Neuron (in vitro differentiated cells): Measurements from ENCODE around the gene RPS6KA2.

ENCODE experiments used
- H2AFZ ChIP-seq: one replicate; pipeline ENCODE4 v1.6.1; 2013; ENCODE audit warnings: low read depth, mild to moderate bottlenecking, inconsistent platforms, low read length, moderate library complexity
- H3K27me3 ChIP-seq: one replicate; pipeline ENCODE4 v1.6.1; 2013; ENCODE audit warnings: low read length; ENCODE audit not compliant: insufficient read depth
- H3K36me3 ChIP-seq: one replicate; pipeline ENCODE4 v1.6.1; 2013; ENCODE audit warnings: low read length; ENCODE audit not compliant: insufficient read depth
- H3K4me1 ChIP-seq: one replicate; pipeline ENCODE4 v1.6.1; 2013; ENCODE audit warnings: low read length; ENCODE audit not compliant: insufficient read depth
- H3K4me3 ChIP-seq: 2 replicates; pipeline ENCODE4 v1.5.1; 2013; ENCODE audit warnings: mild to moderate bottlenecking, low read length, moderate library complexity
- H3K9me3 ChIP-seq: one replicate; pipeline ENCODE4 v1.6.1; 2013; ENCODE audit warnings: low read length

The RPS6KA2 gene

DNA sequence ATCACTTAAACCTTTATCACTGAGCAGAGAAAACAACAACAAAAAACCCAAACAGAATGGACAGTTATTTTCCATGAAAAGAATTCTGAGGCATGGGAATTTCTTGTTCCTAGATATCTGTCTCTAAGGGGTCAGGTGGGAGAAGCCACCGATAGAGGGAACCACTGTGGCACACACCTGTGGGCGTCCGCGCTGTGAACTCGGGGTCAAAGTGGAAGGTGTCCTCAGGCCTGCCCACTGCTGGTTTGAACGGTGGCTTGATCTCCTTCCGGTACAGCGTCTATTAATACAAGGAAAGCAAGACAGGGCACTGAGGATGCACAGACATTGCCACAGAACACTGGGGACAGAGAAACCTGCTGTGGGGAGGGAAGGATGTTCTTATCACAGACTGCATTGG is 167.8 kb downstream of the RPS6KA2 start:
- H3K4me1 ChIP-seq: no peaks in the 10 kb centered on the region
- H3K4me3 ChIP-seq: no peak overlapping the region
- peaks cover 13% of the 10 kb centered on the region for H3K9me3 ChIP-seq
- H3K36me3 ChIP-seq: peaks cover 41% of the 10 kb centered on the region
- H3K27me3 ChIP-seq: no peaks in the 10 kb centered on the region
- no peak overlapping the region for H2AFZ ChIP-seq

DNA sequence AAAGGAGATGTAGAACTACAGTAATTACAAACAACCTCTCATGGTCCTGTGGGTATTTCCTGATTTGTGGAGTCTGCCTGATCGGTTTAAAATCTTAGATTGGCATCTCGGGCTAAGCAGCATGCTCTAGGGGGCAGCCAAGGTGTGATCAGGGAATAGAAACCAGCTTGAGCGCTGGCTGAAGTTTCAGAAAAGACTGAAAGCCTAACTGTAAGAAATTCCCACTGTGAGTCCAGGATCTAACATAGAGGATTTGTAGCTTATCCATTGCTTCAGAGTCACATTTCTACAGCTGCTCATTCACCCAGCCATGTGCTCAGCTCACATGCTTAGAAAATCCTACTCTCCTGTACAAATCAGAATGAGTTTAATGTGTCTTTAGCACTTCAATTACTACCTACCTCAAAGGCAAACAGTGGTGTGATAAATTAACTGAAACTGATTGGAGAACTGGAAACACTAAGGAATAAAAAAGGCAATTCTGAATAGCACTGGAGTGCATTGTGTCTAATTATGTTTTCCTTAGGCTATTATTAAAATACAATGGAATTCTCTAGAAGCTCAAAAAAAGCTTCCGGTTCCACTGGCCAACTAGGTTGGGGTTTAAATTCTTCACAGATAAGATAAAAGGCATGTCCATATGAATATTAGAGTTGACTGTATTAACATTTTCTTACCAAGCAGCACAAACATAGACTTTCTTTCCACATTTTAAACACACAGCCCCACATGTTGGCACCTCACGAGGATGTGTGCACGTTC is 170.5 kb downstream of the RPS6KA2 start:
- Histone ChIP-seq H3K9me3 (peaks cover 13% of the 10 kb centered on the region), H3K4me1 (no peaks in the 10 kb centered on the region), H3K27me3 (no peaks in the 10 kb centered on the region), H2AFZ (no peak overlapping the region), H3K36me3 (peaks cover 26% of the 10 kb centered on the region), H3K4me3 (no peak overlapping the region)

DNA sequence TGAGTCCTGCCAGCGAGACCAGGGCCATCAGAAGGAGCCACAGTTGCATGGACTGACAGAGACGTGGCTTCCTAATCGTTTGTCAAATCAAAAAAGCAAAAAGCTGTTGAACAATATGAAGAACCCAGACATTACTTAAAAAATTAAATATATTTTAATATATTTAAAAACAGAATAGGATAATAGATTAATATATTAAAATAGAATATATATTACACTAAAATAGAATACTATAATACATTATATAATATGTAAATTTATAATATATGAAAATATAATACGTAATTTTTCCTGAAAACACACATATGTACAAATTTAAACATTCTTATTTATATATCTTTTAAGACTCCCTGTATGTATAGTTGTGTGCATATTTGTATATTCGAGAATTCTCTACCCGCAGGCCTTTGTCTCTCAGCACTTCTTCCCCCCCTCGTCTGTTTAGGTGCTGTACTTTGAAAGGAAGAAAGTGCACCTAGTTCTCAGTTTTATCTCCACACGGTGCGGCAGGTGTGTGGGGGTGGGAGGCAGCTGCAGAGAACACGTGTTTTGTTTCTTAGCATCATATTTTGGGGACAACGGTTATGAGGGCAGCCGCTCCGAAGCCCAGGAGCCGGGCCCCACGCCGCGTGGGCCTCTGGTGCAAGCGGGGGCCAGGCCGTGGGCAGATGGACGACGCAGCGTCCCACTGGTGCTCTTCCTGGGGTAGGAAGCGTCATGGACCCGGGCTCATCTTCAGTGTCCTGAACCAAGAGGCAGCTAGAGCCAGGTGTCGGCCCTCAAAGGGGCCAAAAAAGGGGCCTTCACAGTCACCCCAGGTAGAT is 172.1 kb downstream of the RPS6KA2 start:
- no peaks in the 10 kb centered on the region for H3K27me3 ChIP-seq
- no peaks in the 10 kb centered on the region for H3K4me1 ChIP-seq
- H3K36me3 ChIP-seq: peaks cover 34% of the 10 kb centered on the region
- H3K4me3 ChIP-seq: no peak overlapping the region
- no peak overlapping the region for H2AFZ ChIP-seq
- peaks cover 27% of the 10 kb centered on the region for H3K9me3 ChIP-seq

DNA sequence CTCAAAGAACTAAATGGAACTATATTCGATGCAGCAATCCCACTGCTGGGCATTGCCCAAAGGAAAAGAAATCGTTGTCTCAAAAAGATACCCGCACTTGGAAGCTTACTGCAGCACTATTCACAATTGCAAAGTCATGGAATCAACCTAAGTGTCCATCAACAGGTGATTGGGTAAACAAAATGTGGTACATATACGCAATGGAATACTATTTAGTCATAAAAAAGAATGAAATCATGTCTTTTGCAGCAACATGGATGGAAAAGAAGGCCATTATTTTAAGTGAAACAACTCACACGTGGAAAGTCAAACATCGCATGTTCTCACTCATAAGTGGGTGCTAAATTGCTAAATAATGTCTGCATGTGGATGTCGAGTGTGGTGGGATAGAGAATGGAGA is 173.4 kb downstream of the RPS6KA2 start:
- no peak overlapping the region for H2AFZ ChIP-seq
- peaks cover 36% of the 10 kb centered on the region for H3K36me3 ChIP-seq
- no peaks in the 10 kb centered on the region for H3K4me1 ChIP-seq
- peaks cover 28% of the 10 kb centered on the region for H3K9me3 ChIP-seq
- no peak overlapping the region for H3K4me3 ChIP-seq
- no peaks in the 10 kb centered on the region for H3K27me3 ChIP-seq

DNA sequence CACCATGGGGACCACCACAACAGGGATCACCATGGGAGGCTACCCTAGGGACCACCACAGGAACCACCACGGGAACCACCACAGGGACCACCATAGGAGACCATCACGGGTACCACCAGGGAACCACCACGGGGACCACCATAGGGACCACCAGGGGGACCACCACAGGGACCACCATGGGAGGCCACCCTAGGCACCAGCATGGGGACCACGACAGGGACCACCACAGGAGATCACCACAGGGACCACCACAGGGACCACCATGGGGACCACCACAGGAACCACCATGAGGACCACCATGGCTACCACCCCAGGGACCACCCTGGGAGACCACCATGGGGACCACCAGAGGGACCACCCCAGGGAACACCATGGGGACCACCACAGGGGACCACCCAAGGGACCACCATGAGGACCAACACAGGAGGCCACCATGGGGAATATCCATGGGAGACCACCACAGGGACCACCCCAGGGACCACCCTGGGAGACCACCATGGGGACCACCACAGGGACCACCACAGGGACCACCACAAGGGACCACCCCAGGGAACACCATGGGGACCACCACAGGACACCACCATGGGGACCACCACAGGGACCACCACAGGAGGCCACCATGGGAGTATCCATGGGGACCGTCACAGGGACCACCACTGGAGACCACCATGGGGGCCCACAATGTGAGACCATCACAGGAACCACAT is 176.7 kb downstream of the RPS6KA2 start:
- Histone ChIP-seq H3K9me3 (peaks cover 21% of the 10 kb centered on the region), H3K36me3 (peaks cover 43% of the 10 kb centered on the region), H2AFZ (no peak overlapping the region), H3K4me1 (no peaks in the 10 kb centered on the region), H3K4me3 (no peak overlapping the region), H3K27me3 (no peaks in the 10 kb centered on the region)

DNA sequence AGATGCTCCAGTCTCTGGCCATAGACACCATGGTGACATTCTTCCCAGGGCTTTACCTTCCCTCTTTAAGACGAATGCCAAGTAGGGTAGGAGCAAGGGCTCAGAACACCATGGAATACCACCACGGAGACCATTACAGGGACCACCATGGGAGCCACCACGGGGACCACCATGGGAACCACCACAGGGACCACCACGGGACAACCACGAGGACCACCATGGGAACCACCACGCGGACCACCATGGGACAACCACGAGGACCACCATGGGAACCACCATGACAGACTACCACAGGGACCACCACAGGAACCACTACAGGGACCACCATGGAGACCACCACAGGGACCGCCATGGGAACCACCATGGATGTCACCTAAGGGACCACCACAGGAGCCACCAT is 177.4 kb downstream of the RPS6KA2 start:
- Histone ChIP-seq H3K36me3 (peaks cover 44% of the 10 kb centered on the region), H3K9me3 (peaks cover 21% of the 10 kb centered on the region), H2AFZ (no peak overlapping the region), H3K27me3 (no peaks in the 10 kb centered on the region), H3K4me3 (no peak overlapping the region), H3K4me1 (no peaks in the 10 kb centered on the region)

DNA sequence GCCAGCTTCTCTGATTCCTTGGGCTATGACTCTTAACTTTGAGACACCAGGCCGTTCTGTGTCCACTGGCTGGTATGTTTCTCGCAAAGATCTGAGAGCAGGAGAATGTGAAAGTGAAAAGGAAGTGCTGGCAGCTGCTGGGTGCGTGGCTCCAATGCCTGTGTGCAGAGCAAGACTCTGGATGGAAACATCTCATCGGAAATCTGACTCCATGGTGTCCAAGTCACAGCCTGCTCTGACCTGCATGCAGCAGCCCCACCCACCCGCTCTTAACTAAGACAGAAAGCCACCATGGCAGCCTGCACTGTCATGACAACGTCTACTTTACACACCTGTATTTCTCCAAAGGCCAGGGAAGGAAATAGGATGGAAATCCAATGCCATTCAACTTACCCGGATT is 178.0 kb downstream of the RPS6KA2 start:
- Histone ChIP-seq H3K4me3 (no peak overlapping the region), H2AFZ (no peak overlapping the region), H3K36me3 (peaks cover 48% of the 10 kb centered on the region), H3K27me3 (no peaks in the 10 kb centered on the region), H3K9me3 (peaks cover 21% of the 10 kb centered on the region), H3K4me1 (no peaks in the 10 kb centered on the region)

DNA sequence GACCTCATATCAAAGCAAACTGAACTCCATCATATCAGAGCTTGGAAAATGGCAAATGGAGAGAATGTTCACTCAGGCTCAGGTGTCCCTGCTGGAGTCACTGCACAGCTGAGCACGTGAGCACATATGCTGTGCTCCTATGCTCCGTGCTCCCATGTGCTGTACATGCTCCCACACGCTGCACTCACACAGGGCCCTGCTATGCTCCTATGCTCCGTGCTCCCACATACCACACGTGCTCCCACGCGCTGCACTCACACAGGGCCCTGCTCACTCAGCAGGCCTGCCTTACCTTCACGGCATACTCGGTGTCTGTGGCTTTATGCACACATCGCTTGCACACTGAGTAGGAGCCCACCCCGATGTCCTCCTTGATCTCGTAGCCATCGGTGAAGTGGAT is 178.6 kb downstream of the RPS6KA2 start:
- no peak overlapping the region for H3K4me3 ChIP-seq
- H3K9me3 ChIP-seq: peaks cover 21% of the 10 kb centered on the region
- H3K27me3 ChIP-seq: no peaks in the 10 kb centered on the region
- no peaks in the 10 kb centered on the region for H3K4me1 ChIP-seq
- no peak overlapping the region for H2AFZ ChIP-seq
- H3K36me3 ChIP-seq: peaks cover 48% of the 10 kb centered on the region

DNA sequence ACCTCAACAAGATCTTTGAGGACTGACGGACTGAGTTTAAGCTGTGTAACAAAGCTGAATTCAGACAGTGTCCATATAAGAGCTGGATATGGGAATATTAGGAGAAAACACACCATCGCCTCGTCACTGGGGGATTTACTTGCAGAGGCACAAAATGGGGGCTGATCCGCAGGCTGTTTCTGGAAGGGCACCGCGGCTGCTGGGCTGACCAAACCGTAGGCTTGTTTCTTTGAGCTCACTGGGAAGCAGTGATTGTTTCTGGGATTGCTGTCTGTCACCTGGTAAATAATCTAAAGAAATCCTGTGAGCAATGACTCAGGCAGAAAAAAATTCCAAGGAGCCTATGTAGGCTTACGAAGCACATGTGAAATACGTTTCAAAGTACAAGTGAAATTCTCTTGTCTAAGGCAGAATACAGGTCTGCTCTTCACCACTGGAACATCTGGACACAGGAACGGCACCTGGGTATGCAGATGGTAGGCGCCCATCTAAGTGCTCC is 180.4 kb downstream of the RPS6KA2 start:
- H3K36me3 ChIP-seq: peaks cover 48% of the 10 kb centered on the region
- no peaks in the 10 kb centered on the region for H3K27me3 ChIP-seq
- H2AFZ ChIP-seq: no peak overlapping the region
- H3K9me3 ChIP-seq: peaks cover 21% of the 10 kb centered on the region
- no peak overlapping the region for H3K4me3 ChIP-seq
- H3K4me1 ChIP-seq: no peaks in the 10 kb centered on the region

DNA sequence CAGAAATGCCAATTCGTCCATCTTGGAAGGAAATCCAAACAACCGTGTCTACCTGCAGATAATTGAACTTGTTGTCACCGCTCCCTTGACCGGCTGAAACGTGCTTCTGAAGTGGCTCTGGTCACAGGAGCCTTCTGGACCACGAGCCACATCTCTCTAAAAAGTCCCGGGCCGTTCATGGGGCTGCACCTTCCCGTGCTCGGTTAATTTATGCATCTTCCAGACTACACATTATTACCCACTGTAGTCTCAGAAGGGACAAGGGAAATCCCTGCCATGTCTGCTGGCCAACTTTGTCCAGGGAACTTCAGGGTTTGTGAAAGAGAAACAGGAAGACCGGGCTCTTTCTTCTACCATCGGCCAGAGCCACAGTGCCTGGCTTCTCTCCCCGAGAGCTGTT is 180.9 kb downstream of the RPS6KA2 start:
- Histone ChIP-seq H3K4me3 (no peak overlapping the region), H3K27me3 (no peaks in the 10 kb centered on the region), H3K4me1 (no peaks in the 10 kb centered on the region), H3K36me3 (peaks cover 47% of the 10 kb centered on the region), H2AFZ (no peak overlapping the region), H3K9me3 (peaks cover 20% of the 10 kb centered on the region)

DNA sequence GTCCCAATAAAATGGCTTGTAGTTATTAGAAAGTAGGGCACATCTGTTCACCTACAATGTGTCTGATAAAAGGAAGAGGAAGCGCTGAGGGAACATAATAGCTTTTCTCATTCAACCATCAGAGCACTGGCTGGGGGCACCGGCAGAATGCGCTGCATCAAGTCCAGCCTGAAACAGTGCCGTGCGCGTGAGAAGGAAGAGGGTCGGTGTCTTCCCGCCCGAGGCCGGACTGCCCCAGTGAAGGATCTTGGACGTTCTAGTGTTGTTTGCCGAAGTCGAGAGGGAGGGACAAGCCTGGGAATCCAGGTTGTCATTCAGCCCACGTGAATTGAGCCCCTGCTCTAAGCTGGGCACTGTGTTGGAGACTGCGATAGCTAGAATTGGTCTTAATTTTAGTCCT is 182.6 kb downstream of the RPS6KA2 start:
- Histone ChIP-seq H3K4me1 (no peaks in the 10 kb centered on the region), H3K9me3 (peaks cover 3% of the 10 kb centered on the region), H3K36me3 (peaks cover 33% of the 10 kb centered on the region), H2AFZ (no peak overlapping the region), H3K4me3 (no peak overlapping the region), H3K27me3 (no peaks in the 10 kb centered on the region)

DNA sequence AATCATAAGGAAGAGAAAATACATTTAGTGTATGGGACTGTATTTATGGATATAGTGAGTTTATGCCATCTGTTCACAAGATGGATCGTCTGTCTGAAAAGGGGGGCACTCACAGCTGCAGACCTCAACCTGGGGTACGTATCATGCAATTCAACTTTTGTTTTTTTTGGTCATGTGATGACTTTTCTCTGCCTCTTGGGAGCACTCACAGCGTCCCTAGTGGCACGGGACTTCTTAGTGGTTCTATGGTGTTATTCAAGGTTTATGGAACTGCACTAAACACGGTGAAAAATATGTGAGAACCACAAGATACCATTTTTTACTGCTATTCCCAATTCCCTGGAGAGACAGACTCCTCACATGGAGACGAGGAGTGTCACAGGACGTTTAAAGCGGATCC is 183.9 kb downstream of the RPS6KA2 start:
- Histone ChIP-seq H3K36me3 (peaks cover 28% of the 10 kb centered on the region), H3K27me3 (no peaks in the 10 kb centered on the region), H3K4me3 (no peak overlapping the region), H3K4me1 (no peaks in the 10 kb centered on the region), H2AFZ (no peak overlapping the region), H3K9me3 (no peaks in the 10 kb centered on the region)

DNA sequence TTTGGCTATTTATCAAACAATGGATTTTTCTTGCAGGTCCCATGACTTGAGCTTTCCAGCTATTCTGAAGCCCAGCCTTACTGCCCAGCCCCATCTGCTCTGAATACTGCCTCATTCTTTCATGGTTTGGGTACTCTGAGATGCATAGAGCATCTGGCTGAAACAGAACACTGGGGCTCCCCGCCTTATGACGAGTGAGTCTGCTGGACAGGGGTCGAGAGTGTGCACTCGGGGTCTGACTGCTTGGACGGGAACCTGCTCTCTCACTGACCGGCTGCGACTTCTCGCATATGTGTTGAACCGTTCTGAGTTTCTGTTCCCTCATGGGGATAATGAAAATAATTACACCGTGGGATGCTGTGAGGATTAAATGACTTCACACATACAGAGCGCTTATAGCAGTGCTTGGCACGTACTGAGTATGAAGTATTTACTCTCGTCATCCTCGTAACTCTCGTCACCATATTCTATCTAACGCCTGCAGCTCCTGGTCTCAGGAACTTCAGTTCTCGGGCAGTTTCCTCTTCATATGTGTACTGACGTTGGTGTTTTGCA is 184.8 kb downstream of the RPS6KA2 start:
- H3K27me3 ChIP-seq: no peaks in the 10 kb centered on the region
- H3K36me3 ChIP-seq: peaks cover 28% of the 10 kb centered on the region
- no peak overlapping the region for H2AFZ ChIP-seq
- no peaks in the 10 kb centered on the region for H3K9me3 ChIP-seq
- H3K4me1 ChIP-seq: no peaks in the 10 kb centered on the region
- no peak overlapping the region for H3K4me3 ChIP-seq
